Central memory CD8-positive, alpha-beta T cell (primary cell): ENCODE data around the gene MEOX2.

ENCODE experiments used
- ATAC-seq: fragments of 150-1000 bp; cut with Tn5 transposase; replicated peaks from 2 replicates; pipeline ENCODE4 v1.10.0; 2022; ENCODE audit warnings: mild to moderate bottlenecking, moderate FRiP score, moderate number of reproducible peaks; ENCODE audit not compliant: poor library complexity, severe bottlenecking; ENCODE audit errors: extremely low read depth
- DNase-seq, 2 donors: peaks; one replicate each; pipeline ENCODE4 v3.0.0; 2021; ENCODE audit warnings: low spot score in 2 of 2
- H3K27ac Mint-ChIP-seq: one replicate; pipeline ENCODE4 v1.8.0; 2022; ENCODE audit warnings: low read depth, mild to moderate bottlenecking, moderate library complexity, mixed read lengths
- H3K27me3 Mint-ChIP-seq: one replicate; pipeline ENCODE4 v1.8.0; 2022; ENCODE audit warnings: mixed read lengths
- H3K36me3 Mint-ChIP-seq: one replicate; pipeline ENCODE4 v1.8.0; 2022; ENCODE audit warnings: mild to moderate bottlenecking, moderate library complexity, mixed read lengths; ENCODE audit not compliant: insufficient read depth
- H3K4me1 Mint-ChIP-seq: one replicate; pipeline ENCODE4 v1.8.0; 2022; ENCODE audit warnings: mixed read lengths
- H3K4me3 Mint-ChIP-seq: one replicate; pipeline ENCODE4 v1.8.0; 2022; ENCODE audit warnings: mild to moderate bottlenecking, moderate library complexity, mixed read lengths
- H3K9me3 Mint-ChIP-seq: one replicate; pipeline ENCODE4 v1.8.0; 2022; ENCODE audit warnings: mixed read lengths

MEOX2 gene

DNA sequence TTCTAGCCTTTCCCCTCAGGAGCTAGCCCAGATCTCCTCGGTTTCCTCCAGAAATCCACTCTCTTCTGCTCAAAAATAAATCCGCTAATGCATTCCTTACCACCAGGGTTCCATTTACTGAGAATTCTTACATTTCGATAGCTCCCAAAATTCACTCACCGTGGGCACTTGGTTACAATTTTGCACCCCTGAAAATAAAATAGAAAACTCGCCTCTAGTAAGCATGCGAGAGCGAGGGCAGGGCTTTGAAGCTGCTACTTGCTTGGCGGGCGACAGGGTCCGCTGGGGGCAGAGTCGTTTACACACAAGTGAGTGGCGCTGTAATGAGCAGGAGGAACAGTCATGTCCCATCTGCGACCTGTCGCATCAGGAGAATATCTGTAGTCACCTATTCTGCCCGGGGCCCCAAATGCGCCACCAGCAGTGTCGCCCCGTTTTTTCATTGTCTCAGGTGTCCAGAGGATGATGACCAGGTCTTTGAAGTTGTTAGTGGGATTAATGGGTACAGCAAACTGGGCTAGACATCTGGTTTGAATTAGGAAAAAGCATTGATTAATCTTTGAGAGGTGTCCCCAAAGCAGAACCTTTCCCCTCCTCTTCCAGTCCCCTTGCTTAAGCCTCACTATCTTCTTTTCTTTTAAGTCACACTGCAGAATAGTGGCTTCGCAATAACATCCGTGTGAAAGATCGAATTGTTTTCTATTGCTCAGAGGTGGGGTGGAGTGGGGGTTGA, 1.2 kb upstream of the MEOX2 start:
- Mint-ChIP-seq H3K27ac (no peak overlapping the region), H3K27me3 (peaks cover 16% of the 10 kb centered on the region), H3K36me3 (peaks cover 2% of the 10 kb centered on the region), H3K4me1 (no peaks in the 10 kb centered on the region), H3K4me3 (no peak overlapping the region), H3K9me3 (no peaks in the 10 kb centered on the region)
- no peak for DNase-seq
- ATAC-seq, result no peak

DNA sequence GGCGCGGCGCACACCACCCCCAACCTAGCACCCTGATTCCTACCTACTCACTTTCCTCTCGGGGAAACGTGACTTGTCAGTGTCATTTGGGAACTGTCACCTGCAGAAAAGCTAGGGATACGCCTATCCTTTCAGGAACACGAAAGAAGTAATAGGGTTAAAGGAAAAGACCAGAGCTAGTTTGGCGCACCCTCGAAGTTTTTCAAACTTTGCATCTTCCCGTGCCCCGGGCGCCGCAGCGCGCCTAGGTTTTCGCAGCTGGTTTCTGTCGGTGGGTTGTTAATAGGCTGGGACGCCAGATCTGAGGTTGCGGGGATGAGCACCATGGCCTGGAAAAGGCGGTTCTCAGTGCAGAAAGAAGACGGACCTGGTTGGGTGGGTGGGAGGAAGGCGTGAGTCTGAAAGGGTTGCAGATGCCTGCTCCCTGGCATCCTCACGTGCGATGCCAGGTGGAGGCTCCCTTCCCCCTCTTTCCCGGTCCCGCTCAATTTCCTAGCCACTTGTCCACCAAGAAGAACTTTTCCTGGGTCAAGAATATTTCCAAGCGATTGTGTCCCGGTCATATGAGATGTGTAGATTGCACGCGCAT, 568 bp upstream of the MEOX2 start:
- no peaks in the 10 kb centered on the region for H3K9me3 Mint-ChIP-seq
- ATAC-seq (no peak), DNase-seq (no peak)
- H3K27me3 Mint-ChIP-seq, result peaks cover 16% of the 10 kb centered on the region
- no peak overlapping the region for H3K27ac Mint-ChIP-seq
- H3K4me3 Mint-ChIP-seq, result no peak overlapping the region
- H3K4me1 Mint-ChIP-seq, result no peaks in the 10 kb centered on the region
- H3K36me3 Mint-ChIP-seq, result peaks cover 2% of the 10 kb centered on the region

DNA sequence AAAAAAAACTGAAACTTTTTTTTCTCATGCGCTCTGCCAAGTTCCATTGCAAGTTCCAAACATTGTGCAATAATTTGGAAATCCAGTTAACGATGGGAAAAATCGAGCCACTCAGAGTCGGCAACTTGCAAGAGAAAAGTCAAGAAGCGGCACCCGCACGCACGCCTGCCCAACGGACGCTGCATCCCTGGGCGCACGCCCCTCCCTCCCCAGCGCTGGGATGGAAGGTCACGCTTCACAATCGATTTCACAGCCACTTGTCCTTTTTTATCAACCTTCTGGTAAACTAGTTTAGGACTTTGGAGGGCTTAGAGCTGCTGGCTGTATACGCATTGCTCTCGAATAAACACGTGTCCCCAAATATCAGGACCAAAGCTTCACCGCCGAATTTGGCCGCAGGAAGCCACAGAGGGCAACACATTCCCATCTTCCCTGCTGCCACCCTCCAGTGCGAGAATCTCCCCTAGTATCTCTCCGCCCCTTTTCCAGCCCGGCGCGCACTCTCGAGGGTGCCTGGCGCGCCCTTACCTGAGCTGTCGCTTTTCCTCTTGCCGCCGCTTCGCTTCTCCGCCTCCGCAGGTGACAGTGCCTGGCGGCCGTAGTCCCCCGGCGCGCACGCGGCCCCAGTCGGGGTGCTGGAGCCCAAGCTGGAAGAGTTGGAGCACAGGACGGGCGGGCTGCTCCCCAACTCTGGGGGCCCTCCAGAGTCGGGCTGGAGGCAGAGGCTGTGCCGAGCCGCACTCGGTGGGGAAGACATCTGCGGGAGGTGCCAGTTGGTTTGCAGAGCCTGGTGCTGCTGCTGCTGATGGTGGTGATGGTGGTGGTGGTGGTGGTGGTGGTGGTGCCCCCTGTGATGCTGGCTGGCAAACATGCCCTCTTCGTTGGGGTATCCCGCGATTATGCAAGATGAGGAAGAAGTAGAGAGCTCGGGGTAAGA, 857 bp downstream of the MEOX2 start:
- Mint-ChIP-seq H3K36me3 (peaks cover 2% of the 10 kb centered on the region), H3K4me1 (no peaks in the 10 kb centered on the region), H3K27ac (no peak overlapping the region), H3K9me3 (no peaks in the 10 kb centered on the region), H3K4me3 (no peak overlapping the region), H3K27me3 (peaks cover 16% of the 10 kb centered on the region)
- ATAC-seq (no peak), DNase-seq (no peak)

DNA sequence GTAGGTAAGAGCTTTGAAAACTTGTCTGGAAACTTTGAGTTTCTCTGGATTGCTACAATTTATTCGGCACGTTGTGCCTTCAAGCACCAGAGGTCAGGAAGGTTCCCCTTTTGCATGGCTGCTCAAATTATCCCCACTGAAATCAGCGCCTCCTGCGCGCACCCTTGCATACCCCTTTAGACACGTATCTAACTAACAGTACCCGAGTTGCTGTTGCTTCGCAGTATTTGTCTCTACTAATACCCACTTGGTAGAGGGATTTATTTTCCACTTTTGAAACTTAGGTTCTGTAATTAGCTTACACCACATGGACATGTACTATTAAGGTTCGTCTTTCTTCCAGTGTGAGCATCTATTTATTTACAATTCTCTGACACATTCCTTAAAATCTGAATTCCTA, 1.6 kb downstream of the MEOX2 start:
- ATAC-seq, result no peak
- Mint-ChIP-seq H3K9me3 (no peaks in the 10 kb centered on the region), H3K4me3 (no peak overlapping the region), H3K27ac (no peak overlapping the region), H3K4me1 (no peaks in the 10 kb centered on the region), H3K27me3 (peaks cover 16% of the 10 kb centered on the region), H3K36me3 (peaks cover 2% of the 10 kb centered on the region)
- no peak for DNase-seq

GRCh38 chr7:15684111-15684800, 2.2 kb downstream of the MEOX2 start:
- no peak for ATAC-seq

DNA sequence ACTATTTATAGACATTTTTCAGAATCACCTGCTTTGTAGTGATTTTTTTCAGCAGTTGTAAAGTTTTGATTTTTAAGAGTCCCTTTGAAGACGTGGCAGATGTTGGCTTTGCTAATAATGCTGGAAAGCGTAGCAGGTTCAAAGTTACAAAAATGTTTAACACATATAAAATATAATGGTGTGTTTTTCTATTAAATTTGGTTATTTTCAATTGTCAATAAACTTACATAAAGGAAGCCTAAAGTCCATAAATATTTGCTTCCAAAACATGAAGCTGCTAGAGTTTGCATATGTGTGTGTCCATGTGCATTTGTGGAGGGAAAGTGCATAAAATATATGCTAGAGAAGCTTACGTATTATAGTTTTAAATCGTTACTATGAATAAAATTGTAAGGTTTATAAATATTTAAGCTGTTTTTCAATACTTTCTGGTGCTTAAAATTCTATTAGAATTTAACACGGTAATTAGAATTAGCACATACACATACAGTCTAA, 3.7 kb downstream of the MEOX2 start:
- no peak overlapping the region for H3K4me3 Mint-ChIP-seq
- no peaks in the 10 kb centered on the region for H3K9me3 Mint-ChIP-seq
- DNase-seq, result no peak
- H3K36me3 Mint-ChIP-seq, result no peaks in the 10 kb centered on the region
- no peak for ATAC-seq
- no peak overlapping the region for H3K27ac Mint-ChIP-seq
- H3K27me3 Mint-ChIP-seq, result peaks cover 16% of the 10 kb centered on the region
- no peaks in the 10 kb centered on the region for H3K4me1 Mint-ChIP-seq

More at GRCh38 chr7:15684111-15684800, 2.2 kb downstream of the MEOX2 start:
- Mint-ChIP-seq H3K36me3 (peaks cover 2% of the 10 kb centered on the region), H3K4me1 (no peaks in the 10 kb centered on the region), H3K27me3 (peaks cover 16% of the 10 kb centered on the region), H3K27ac (no peak overlapping the region), H3K4me3 (no peak overlapping the region), H3K9me3 (no peaks in the 10 kb centered on the region)
- no peak for DNase-seq

DNA sequence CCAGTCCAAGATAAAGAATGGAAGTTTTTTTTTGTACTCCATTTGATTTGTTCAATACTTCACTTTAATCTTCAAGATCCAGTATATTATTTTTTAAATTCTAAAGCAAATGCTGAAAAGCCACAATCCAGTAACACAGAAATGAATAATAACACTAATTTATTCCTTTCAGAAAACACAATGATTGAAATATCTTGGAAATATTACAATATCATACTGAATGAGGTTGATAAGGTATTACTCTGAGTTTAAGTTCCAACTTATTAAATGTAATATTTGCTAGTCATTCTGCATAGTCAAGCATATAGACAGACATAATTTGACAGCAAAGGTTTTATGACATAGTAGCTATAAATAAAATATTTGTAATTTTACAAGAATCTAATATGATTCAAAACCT, 4.4 kb downstream of the MEOX2 start:
- Mint-ChIP-seq H3K27ac (no peak overlapping the region), H3K27me3 (peaks cover 16% of the 10 kb centered on the region), H3K4me1 (no peaks in the 10 kb centered on the region), H3K4me3 (no peak overlapping the region), H3K9me3 (no peaks in the 10 kb centered on the region), H3K36me3 (no peaks in the 10 kb centered on the region)
- ATAC-seq (no peak), DNase-seq (no peak)

DNA sequence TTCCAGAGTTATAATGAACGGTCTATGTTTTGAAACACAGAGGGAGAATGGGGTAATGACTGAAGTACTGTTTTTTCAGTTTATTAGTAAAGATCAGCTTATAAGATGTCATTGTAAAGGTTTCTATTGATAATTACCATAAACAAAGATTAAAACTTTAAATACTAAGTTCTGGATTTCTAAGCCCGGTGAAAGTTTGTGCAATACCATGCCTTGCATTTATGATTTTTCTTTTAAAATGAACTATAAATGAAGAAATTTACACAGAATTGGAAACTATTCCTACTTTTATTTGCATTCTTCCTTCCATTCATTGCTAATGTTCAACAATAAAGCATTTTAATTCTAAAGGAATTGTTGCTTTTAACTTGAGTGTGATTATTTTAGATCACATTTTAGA, 4.9 kb downstream of the MEOX2 start:
- H3K27ac Mint-ChIP-seq, result no peak overlapping the region
- H3K9me3 Mint-ChIP-seq, result no peaks in the 10 kb centered on the region
- no peak for DNase-seq
- H3K36me3 Mint-ChIP-seq, result no peaks in the 10 kb centered on the region
- no peak overlapping the region for H3K4me3 Mint-ChIP-seq
- H3K4me1 Mint-ChIP-seq, result no peaks in the 10 kb centered on the region
- ATAC-seq, result no peak
- peaks cover 15% of the 10 kb centered on the region for H3K27me3 Mint-ChIP-seq

DNA sequence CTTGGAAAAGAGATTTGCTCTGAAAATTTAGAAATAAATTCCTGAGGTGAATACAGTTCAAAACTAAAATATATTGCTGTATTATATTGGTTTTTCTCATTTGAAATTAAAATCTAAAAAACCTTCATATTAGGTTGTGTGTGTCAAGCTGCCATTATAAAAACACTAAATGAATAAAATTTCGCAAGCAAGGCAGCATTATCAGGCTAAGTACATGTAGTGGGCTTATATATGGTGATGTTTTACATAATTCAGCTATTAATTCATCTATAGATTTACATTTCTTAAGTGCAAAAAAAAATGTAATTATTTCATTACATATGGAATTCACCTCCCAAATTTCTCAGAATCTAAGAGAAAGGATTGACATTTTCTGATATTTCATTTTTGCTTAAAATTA, 5.3 kb downstream of the MEOX2 start:
- H3K27me3 Mint-ChIP-seq, result peaks cover 11% of the 10 kb centered on the region
- H3K27ac Mint-ChIP-seq, result no peak overlapping the region
- DNase-seq (no peak), ATAC-seq (no peak)
- no peaks in the 10 kb centered on the region for H3K36me3 Mint-ChIP-seq
- H3K4me1 Mint-ChIP-seq, result no peaks in the 10 kb centered on the region
- no peak overlapping the region for H3K4me3 Mint-ChIP-seq
- no peaks in the 10 kb centered on the region for H3K9me3 Mint-ChIP-seq

GRCh38 chr7:15680446-15680845, 6.0 kb downstream of the MEOX2 start:
- no peaks in the 10 kb centered on the region for H3K36me3 Mint-ChIP-seq
- DNase-seq (no peak), ATAC-seq (no peak)
- peaks cover 3% of the 10 kb centered on the region for H3K27me3 Mint-ChIP-seq
- no peaks in the 10 kb centered on the region for H3K4me1 Mint-ChIP-seq
- no peak overlapping the region for H3K4me3 Mint-ChIP-seq
- no peak overlapping the region for H3K27ac Mint-ChIP-seq
- H3K9me3 Mint-ChIP-seq, result no peaks in the 10 kb centered on the region

- no peak for ATAC-seq
- H3K9me3 Mint-ChIP-seq, result peaks cover 5% of the 10 kb centered on the region
These were observed 7.2 kb downstream of the MEOX2 start for GRCh38 chr7:15679306-15679705.

DNA sequence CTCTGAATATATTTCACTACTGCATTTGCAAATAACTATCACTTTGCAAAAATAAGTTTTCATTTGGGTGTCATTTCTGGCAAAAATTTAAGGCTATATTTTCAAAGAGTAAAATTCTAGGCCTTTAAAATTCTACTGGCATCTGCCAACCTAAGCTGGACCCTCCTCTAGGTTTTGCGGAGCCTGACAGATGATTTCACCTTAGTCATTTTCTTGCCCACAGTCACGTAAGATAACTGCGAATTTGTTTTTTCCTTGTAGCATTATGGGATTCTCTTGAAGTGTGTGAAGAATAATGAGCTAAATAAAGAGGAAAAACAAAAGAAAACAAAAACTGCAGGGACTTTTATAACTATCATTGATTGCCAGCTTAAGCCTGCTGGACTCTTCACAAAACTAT, 7.8 kb downstream of the MEOX2 start:
- Mint-ChIP-seq H3K9me3 (peaks cover 9% of the 10 kb centered on the region), H3K4me3 (no peak overlapping the region), H3K36me3 (no peaks in the 10 kb centered on the region), H3K27ac (no peak overlapping the region), H3K4me1 (no peaks in the 10 kb centered on the region), H3K27me3 (no peaks in the 10 kb centered on the region)
- DNase-seq (no peak), ATAC-seq (no peak)

More at GRCh38 chr7:15679306-15679705, 7.2 kb downstream of the MEOX2 start:
- no peaks in the 10 kb centered on the region for H3K4me1 Mint-ChIP-seq
- H3K36me3 Mint-ChIP-seq, result no peaks in the 10 kb centered on the region
- H3K27me3 Mint-ChIP-seq, result no peaks in the 10 kb centered on the region
- no peak overlapping the region for H3K4me3 Mint-ChIP-seq
- no peak overlapping the region for H3K27ac Mint-ChIP-seq
- DNase-seq, result no peak
